Karpas-422 (cell line): ENCODE measurements around the gene PRKCE. TPM values are rescaled to one million over a fixed set of nuclear protein-coding genes. Genes with fewer than 3 reads are reported as not detected.

ENCODE experiments used
- DNase-seq: peaks from one replicate; pipeline ENCODE4 v3.0.0-alpha.2; 2015
- H2AFZ ChIP-seq: fragments of 200-600 bp; sonication (generic); 2 replicates; pipeline ENCODE4 v1.6.1; 2014; ENCODE audit warnings: antibody characterized with exemption, low read length, mixed read lengths
- H3K27ac ChIP-seq: fragments of 200-600 bp; sonication (generic); 2 replicates; pipeline ENCODE4 v1.5.1; 2014; ENCODE audit warnings: mild to moderate bottlenecking, low read length, moderate library complexity
- H3K27me3 ChIP-seq: fragments of 200-600 bp; sonication (generic); 2 replicates; pipeline ENCODE4 v1.6.1; 2014; ENCODE audit warnings: low read length, mixed read lengths
- H3K36me3 ChIP-seq: fragments of 200-600 bp; sonication (generic); 2 replicates; pipeline ENCODE4 v1.6.1; 2014; ENCODE audit warnings: low read length, mixed read lengths; ENCODE audit not compliant: insufficient read depth
- H3K4me1 ChIP-seq: fragments of 200-600 bp; sonication (generic); 2 replicates; pipeline ENCODE4 v1.6.1; 2014; ENCODE audit warnings: mild to moderate bottlenecking, low read length, mixed read lengths
- H3K4me2 ChIP-seq: fragments of 200-600 bp; sonication (generic); 2 replicates; pipeline ENCODE4 v1.6.1; 2014; ENCODE audit warnings: low read length, low read depth, mild to moderate bottlenecking; ENCODE audit not compliant: poor library complexity, severe bottlenecking
- H3K4me3 ChIP-seq: fragments of 200-600 bp; sonication (generic); 2 replicates; pipeline ENCODE4 v1.5.1; 2014; ENCODE audit warnings: mild to moderate bottlenecking, antibody characterized with exemption, low read length, mixed read lengths
- H3K79me2 ChIP-seq: fragments of 200-600 bp; sonication (generic); 2 replicates; pipeline ENCODE4 v1.6.1; 2014; ENCODE audit warnings: mild to moderate bottlenecking, low read length, mixed read lengths
- H3K9ac ChIP-seq: fragments of 200-600 bp; sonication (generic); 2 replicates; pipeline ENCODE4 v1.6.0; 2014; ENCODE audit warnings: low read length
- H3K9me2 ChIP-seq: fragments of 200-600 bp; sonication (generic), shearing (Covaris generic); replicated peaks from 2 replicates; pipeline ENCODE4 v1.6.0; 2014; ENCODE audit warnings: mild to moderate bottlenecking, low read length, moderate library complexity; ENCODE audit not compliant: insufficient read depth
- H3K9me3 ChIP-seq: fragments of 300-700, 200-600 bp; sonication (generic); 2 replicates; pipeline ENCODE4 v1.6.1; 2014; ENCODE audit warnings: low read length, mixed read lengths
- H4K20me1 ChIP-seq: fragments of 200-600 bp; sonication (generic); 2 replicates; pipeline ENCODE4 v1.6.1; 2014; ENCODE audit warnings: mild to moderate bottlenecking, antibody characterized with exemption, low read length, low read depth; ENCODE audit not compliant: insufficient read depth
- total RNA-seq: library from RNA; depleted of rRNA; stranded (reverse); fragments of >200 nt; shearing (Covaris generic); gene quantifications from 2 replicates; pipeline ENCODE4 v1.2.3, GENCODE V29; 2014; ENCODE audit warnings: low replicate concordance

PRKCE gene
- total RNA-seq, 1 experiment from 2014 or later: 61.8 TPM

DNA sequence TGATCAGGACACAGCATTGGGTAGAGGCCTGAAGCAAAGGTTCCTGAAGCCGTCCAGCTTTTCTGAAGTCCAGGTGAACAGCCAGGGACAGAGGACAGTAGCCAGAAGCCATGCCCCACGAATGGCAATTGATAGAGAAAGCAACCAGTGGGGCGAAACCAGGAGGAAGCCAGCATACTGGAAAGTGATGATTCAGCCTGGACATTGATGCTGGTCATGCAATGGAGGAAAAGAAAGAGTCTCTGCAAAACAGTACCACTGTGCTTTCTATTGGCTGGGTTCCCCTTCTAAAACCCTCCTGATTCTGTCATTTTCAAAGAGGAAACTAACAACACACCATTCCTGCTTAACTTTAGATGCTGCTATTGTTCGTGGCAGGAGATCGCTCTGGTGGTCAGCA is 424.4 kb downstream of the PRKCE start:
- Histone ChIP-seq H3K27me3 (no peaks in the 10 kb centered on the region), H3K79me2 (peaks cover 5% of the 10 kb centered on the region; the same call in 1 of the 2 replicates), H3K4me1 (no peaks in the 10 kb centered on the region), H4K20me1 (no peaks in the 10 kb centered on the region), H2AFZ (no peak overlapping the region), H3K4me2 (no peak overlapping the region), H3K9me3 (no peaks in the 10 kb centered on the region), H3K4me3 (no peak overlapping the region), H3K9ac (no peak overlapping the region), H3K36me3 (no peaks in the 10 kb centered on the region; the same call in 1 of the 2 replicates), H3K27ac (no peak overlapping the region), H3K9me2 (no peaks in the 10 kb centered on the region)
- DNase-seq: no peak

DNA sequence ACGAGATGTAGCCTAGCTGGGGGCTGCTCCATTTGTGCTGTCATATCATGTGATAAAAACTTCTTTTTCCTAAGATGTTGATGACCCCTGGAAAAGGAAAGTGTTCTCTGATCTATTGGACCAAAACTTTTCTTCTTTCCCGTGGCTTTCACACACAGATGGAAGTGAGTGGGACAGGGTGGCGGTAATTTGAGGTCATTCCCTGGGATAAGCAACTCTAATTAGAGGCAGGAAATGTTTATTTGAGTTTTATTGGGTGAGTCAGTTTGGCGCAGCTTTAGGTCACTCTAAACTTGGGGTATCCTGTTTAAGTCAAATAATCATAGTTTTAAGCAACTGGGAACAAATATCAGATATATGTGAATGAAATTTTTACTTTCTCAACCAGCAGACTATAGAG is 424.8 kb downstream of the PRKCE start:
- H3K4me2 ChIP-seq: no peak overlapping the region
- H3K4me1 ChIP-seq: no peaks in the 10 kb centered on the region
- no peak overlapping the region for H2AFZ ChIP-seq
- H3K36me3 ChIP-seq: no peaks in the 10 kb centered on the region; the same call in 1 of the 2 replicates
- H3K9me3 ChIP-seq: no peaks in the 10 kb centered on the region
- H3K79me2 ChIP-seq: peaks cover 5% of the 10 kb centered on the region; the same call in 1 of the 2 replicates
- no peaks in the 10 kb centered on the region for H4K20me1 ChIP-seq
- no peaks in the 10 kb centered on the region for H3K9me2 ChIP-seq
- no peaks in the 10 kb centered on the region for H3K27me3 ChIP-seq
- no peak for DNase-seq
- H3K9ac ChIP-seq: no peak overlapping the region
- H3K4me3 ChIP-seq: no peak overlapping the region
- no peak overlapping the region for H3K27ac ChIP-seq

DNA sequence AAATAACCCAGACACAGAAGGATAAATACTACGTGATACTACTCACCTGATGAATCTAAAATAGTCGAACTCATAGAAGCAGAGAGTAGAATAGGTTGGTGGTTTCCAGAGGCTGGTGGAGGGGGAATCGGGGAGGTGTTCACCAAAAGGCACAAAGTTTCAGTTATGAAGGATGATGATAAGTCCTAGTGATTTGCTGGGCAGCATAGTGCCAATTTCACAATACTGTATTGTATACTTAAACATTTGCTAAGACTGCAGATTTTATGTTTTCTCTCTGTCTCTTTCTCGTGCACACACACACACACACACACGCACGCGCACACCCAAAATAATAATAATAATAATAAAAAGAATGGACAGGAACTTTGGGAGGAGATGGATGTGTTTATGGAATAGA is 425.4 kb downstream of the PRKCE start:
- DNase-seq: no peak
- Histone ChIP-seq H4K20me1 (no peaks in the 10 kb centered on the region), H3K79me2 (peaks cover 5% of the 10 kb centered on the region; the same call in 1 of the 2 replicates)

DNA sequence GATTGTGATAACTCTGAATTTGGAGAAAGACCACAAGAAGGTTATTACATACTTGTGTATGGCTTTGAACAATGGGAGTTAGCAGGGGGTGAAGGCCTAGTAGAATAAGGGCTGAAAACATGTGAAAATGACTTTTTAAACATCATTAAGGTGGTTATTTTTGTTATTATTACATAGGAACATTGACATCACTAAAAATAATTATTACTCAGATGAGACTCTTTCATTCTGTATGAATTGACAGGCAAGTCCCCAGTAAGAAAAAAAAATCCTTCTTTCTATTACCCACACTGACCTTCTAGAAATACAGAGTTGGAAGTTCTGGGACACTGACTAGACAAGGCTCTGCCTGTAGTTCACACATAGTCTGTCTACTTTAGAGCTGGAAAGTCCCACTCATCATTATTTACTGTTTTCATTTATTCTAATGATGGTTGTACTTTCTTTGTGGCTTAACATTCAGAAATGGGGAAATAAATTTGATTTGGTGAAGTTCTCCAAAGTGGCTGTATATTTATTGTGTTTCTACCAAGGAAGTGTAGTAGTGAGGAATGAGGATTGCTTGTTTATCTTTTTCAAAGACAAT is 426.1 kb downstream of the PRKCE start:
- no peak overlapping the region for H3K4me3 ChIP-seq
- H3K27me3 ChIP-seq: no peaks in the 10 kb centered on the region
- DNase-seq: no peak
- no peak overlapping the region for H3K9ac ChIP-seq
- no peak overlapping the region for H2AFZ ChIP-seq
- H3K36me3 ChIP-seq: no peaks in the 10 kb centered on the region; the same call in 1 of the 2 replicates
- H3K27ac ChIP-seq: no peak overlapping the region
- no peaks in the 10 kb centered on the region for H3K4me1 ChIP-seq
- no peaks in the 10 kb centered on the region for H4K20me1 ChIP-seq
- H3K9me3 ChIP-seq: no peaks in the 10 kb centered on the region
- peaks cover 5% of the 10 kb centered on the region; the same call in 1 of the 2 replicates for H3K79me2 ChIP-seq
- no peaks in the 10 kb centered on the region for H3K9me2 ChIP-seq
- no peak overlapping the region for H3K4me2 ChIP-seq

More for the DNA sequence above, 425.4 kb downstream of the PRKCE start:
- no peaks in the 10 kb centered on the region for H3K4me1 ChIP-seq
- H3K27me3 ChIP-seq: no peaks in the 10 kb centered on the region
- no peak overlapping the region for H3K9ac ChIP-seq
- no peak overlapping the region for H3K4me3 ChIP-seq
- no peak overlapping the region for H2AFZ ChIP-seq
- no peaks in the 10 kb centered on the region for H3K9me2 ChIP-seq
- no peaks in the 10 kb centered on the region; the same call in 1 of the 2 replicates for H3K36me3 ChIP-seq
- no peak overlapping the region for H3K27ac ChIP-seq
- H3K4me2 ChIP-seq: no peak overlapping the region
- no peaks in the 10 kb centered on the region for H3K9me3 ChIP-seq

DNA sequence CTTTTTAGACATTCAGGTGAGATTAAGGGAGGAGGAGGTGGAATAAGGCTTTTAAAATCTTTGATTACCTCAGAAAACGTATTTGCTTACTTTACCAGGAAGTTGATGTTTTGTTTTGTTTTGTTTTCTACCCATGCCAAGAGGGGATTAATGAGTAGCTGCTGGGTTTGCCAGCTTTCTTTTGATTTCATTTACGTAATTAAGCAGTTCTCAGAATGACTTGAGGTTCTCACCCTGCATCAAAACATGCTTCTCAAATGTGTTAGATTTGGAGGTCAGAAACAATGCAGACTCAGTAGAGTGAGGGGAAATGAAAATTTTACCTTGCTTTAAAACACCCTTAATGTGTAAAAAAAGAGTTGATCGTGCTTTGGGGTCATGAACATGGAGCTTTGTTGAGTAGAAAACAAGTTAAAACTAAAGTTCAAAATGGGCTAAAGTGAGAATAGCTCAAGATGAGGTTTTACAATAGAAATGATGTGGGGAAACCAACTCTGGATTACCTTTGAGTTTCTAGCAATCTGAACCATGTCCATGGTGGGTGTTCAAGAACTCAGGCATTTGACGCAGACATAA is 428.6 kb downstream of the PRKCE start:
- Histone ChIP-seq H3K36me3 (no peaks in the 10 kb centered on the region; the same call in 1 of the 2 replicates), H3K9me3 (no peaks in the 10 kb centered on the region), H3K9ac (no peak overlapping the region), H3K9me2 (no peaks in the 10 kb centered on the region), H3K27ac (no peak overlapping the region), H2AFZ (no peak overlapping the region), H3K79me2 (peaks cover 5% of the 10 kb centered on the region; the same call in 1 of the 2 replicates), H3K27me3 (no peaks in the 10 kb centered on the region), H3K4me2 (no peak overlapping the region), H3K4me1 (no peaks in the 10 kb centered on the region), H4K20me1 (no peaks in the 10 kb centered on the region), H3K4me3 (no peak overlapping the region)
- no peak for DNase-seq

DNA sequence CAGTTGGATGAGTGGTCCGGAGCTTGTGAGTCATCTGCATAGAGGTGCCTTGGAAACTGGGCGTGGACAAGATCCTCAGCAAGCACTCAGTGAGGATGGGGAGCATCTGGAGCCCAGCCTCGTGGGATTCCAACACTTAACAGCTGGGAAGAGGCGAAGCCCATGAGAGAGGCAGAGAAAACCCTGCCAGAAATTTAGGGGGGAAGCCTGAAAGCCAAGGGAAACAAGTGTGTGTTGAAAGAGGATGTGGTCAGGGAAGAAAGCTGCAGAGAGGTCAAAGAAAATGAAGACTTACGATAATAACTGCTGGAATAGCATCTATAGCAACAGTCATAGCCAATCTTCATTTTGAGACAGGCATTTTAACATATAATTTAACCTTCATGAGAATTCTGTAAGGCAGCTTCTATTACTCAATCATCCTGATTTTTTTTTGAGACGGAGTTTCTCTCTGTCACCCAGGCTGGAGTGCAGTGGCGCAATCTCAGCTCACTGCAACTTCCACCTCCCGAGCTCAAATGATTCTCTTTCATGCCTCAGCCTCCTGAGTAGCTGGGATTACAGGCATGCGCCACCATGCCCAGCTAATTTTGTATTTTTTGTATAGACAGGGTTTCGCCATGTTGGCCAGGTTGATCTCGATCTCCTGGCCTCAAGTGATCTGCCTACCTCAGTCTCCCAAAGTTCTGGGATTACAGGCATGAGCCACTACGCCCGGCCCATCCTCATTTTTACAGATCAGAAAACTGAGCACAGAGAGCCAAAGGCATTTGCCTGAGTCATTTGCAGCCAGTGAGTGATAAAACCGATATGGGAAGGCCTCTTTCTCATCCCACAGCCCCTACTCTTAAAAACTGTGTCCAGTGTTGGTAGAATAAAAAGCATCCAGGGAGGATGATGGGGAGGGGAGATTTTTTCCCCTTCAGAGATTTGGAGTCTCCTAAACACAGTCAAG is 431.3 kb downstream of the PRKCE start:
- H3K4me1 ChIP-seq: no peaks in the 10 kb centered on the region
- H3K4me2 ChIP-seq: no peak overlapping the region
- H2AFZ ChIP-seq: no peak overlapping the region
- no peak overlapping the region for H3K27ac ChIP-seq
- H3K9me2 ChIP-seq: no peaks in the 10 kb centered on the region
- no peaks in the 10 kb centered on the region for H3K9me3 ChIP-seq
- no peak overlapping the region for H3K9ac ChIP-seq
- H4K20me1 ChIP-seq: no peaks in the 10 kb centered on the region
- no peaks in the 10 kb centered on the region for H3K27me3 ChIP-seq
- no peak overlapping the region for H3K4me3 ChIP-seq
- peaks cover 17% of the 10 kb centered on the region for H3K36me3 ChIP-seq
- no peaks in the 10 kb centered on the region for H3K79me2 ChIP-seq
- no peak for DNase-seq

DNA sequence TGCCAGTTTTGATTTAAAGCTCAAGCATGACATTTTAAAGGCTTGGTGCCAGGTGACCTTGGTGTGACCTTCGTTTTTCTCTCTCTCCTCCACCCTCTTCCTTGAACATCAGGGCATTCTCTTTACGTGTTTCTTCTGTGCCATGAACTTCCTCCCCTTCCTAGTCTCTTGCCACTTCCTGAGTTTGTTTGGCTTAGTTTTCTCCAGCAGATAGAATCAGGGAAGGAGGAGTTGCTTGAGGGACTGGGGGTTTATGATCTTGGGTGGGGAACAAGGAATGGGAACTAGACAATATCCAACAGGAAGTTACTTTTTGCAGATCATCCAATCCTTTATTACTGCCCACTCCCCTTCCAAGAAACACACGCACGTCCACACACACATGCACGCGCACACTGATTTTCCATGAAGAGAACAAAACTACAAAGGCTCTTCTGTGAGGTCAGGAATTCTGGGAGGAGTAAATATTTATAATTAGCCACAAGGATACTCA is 435.1 kb downstream of the PRKCE start:
- Histone ChIP-seq H3K27ac (no peak overlapping the region), H3K79me2 (no peaks in the 10 kb centered on the region), H3K36me3 (peaks cover 32% of the 10 kb centered on the region), H3K27me3 (no peaks in the 10 kb centered on the region), H3K4me1 (no peaks in the 10 kb centered on the region), H3K4me2 (no peak overlapping the region), H3K4me3 (no peak overlapping the region), H3K9me3 (no peaks in the 10 kb centered on the region), H2AFZ (no peak overlapping the region), H3K9me2 (no peaks in the 10 kb centered on the region), H4K20me1 (no peaks in the 10 kb centered on the region), H3K9ac (no peak overlapping the region)
- no peak for DNase-seq

DNA sequence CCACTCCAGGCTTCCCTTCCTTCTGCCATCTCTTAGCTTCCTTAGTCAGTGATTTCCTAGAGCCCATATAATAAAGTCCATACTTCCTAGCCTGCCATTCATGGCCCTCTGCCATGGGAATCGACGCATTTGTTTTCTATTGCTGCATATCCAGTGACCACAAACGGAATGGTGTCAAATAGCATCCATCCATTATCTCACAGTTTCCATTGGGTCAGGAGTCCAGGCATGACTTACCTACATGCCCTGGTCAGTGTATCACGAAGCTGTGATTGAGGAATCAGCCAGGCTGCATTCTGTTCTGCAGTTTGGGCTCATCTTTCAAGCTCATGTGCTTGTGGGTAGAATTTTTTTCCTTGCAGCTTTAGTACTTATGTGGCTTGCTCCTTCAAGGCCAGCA is 436.0 kb downstream of the PRKCE start:
- no peaks in the 10 kb centered on the region for H3K9me3 ChIP-seq
- H3K4me2 ChIP-seq: no peak overlapping the region

More for the DNA sequence above, 436.0 kb downstream of the PRKCE start:
- Histone ChIP-seq H3K79me2 (no peaks in the 10 kb centered on the region), H3K4me3 (no peak overlapping the region), H3K9me2 (no peaks in the 10 kb centered on the region), H3K27me3 (no peaks in the 10 kb centered on the region), H3K9ac (no peak overlapping the region), H3K4me1 (no peaks in the 10 kb centered on the region), H3K27ac (no peak overlapping the region), H3K36me3 (peaks cover 32% of the 10 kb centered on the region), H2AFZ (no peak overlapping the region), H4K20me1 (no peaks in the 10 kb centered on the region)
- DNase-seq: no peak
